Kidney (tissue), 14 donors: ENCODE data around the gene SLC22A31. TPM values are rescaled to one million over a fixed set of nuclear protein-coding genes. Genes with fewer than 3 reads are reported as not detected.
A peak's percentile ranks its signal among the peaks of the same experiment; 100 is the strongest.
"Not testable (repeated sequence)": the region's sequence is repeated elsewhere in the genome, so short reads cannot be mapped to it uniquely, and the experiment has no call there.

Experiments
- DNase-seq, 5 donors: peaks; one replicate each; pipeline ENCODE4 v3.0.0-alpha.2; 2013 to 2020
- FAIRE-seq: peaks from 2 replicates; lab custom pipeline; 2012; peaks lifted over from hg19 to GRCh38; lab: Jason Lieb, UNC
- H3K27ac ChIP-seq, 2 donors: one replicate each; pipeline ENCODE4 v1.7.0; 2013; ENCODE audit warnings: low read depth in 2 of 2, low read length in 2 of 2, inconsistent platforms in 1 of 2
- H3K27me3 ChIP-seq: one replicate; pipeline ENCODE4 v1.7.1; 2013; ENCODE audit warnings: low read length, inconsistent platforms; ENCODE audit not compliant: control insufficient read depth, insufficient read depth
- H3K36me3 ChIP-seq, 3 donors: one replicate each; pipeline versions ENCODE4 v1.7.0 to v1.7.1; 2013; ENCODE audit warnings: low read length in 3 of 3, control low read depth in 1 of 3, inconsistent platforms in 1 of 3; ENCODE audit not compliant: insufficient read depth in 3 of 3, control insufficient read depth in 2 of 3
- H3K4me1 ChIP-seq, 3 donors: one replicate each; pipeline versions ENCODE4 v1.7.0 to v1.7.1; 2013; ENCODE audit warnings: low read length in 3 of 3, inconsistent platforms in 1 of 3, low read depth in 1 of 3; ENCODE audit not compliant: control insufficient read depth in 2 of 3, insufficient read depth in 2 of 3
- H3K4me3 ChIP-seq, 3 donors: one replicate each; pipeline versions ENCODE4 v1.7.0 to v1.8.1; 2013; ENCODE audit warnings: low read length in 3 of 3, control low read depth in 1 of 3, inconsistent platforms in 1 of 3
- H3K9ac ChIP-seq, 3 donors: one replicate each; pipeline versions ENCODE4 v1.7.0 to v1.7.1; 2013; ENCODE audit warnings: low read length in 3 of 3, control low read depth in 1 of 3, inconsistent platforms in 1 of 3
- H3K9me3 ChIP-seq, 3 donors: one replicate each; pipeline versions ENCODE4 v1.7.0 to v1.7.1; 2013; ENCODE audit warnings: low read length in 3 of 3, control low read depth in 1 of 3, inconsistent platforms in 1 of 3; ENCODE audit not compliant: control insufficient read depth in 2 of 3, insufficient read depth in 1 of 3
- intact Hi-C: fragments of 100-400 bp; cut with DNase I; formaldehyde crosslinking; loops from one replicate; pipeline ENCODE4 v1.11.1; 2022
- polyA plus RNA-seq: library from polyadenylated mRNA; stranded (reverse); fragments of 350-450 nt; fragmentation: Illumina TruSeq; extraction: RNeasy Lipid Tissue Mini Kit (QIAGEN cat#74804); gene quantifications from one replicate; pipeline ENCODE4 v1.2.3, GENCODE V29; 2014; ENCODE audit warnings: low read depth, low replicate concordance; ENCODE audit not compliant: insufficient read depth
- total RNA-seq: library from RNA; stranded (reverse); fragmentation: NEBNext Ultra II Directional; extraction: Animal tissue kit (Norgen Biotek cat#: 25700); gene quantifications from one replicate; pipeline ENCODE4 v1.2.1, GENCODE V29; 2021
- TF ChIP-seq, protein P1 (sequence below): IDR thresholded peaks from 3 replicates; pipeline ENCODE4 v1.5.1; 2012; ENCODE audit warnings: mild to moderate bottlenecking, moderate library complexity, borderline replicate concordance; ENCODE audit not compliant: insufficient read depth; ENCODE audit errors: extremely low read depth
- donor health status: control.
- donor health status: control.
- donor health status: control.
- donor health status: control.
- donor health status: control.
- donor health status: DM: yes; HTN: yes; CAD: no.
- donor health status: Normal renal cell carcinoma (clear cell type).

SLC22A31 gene
- total and polyA plus RNA-seq, 2 donors from 2014 or later, result 0.47 to 1.8 TPM

DNA sequence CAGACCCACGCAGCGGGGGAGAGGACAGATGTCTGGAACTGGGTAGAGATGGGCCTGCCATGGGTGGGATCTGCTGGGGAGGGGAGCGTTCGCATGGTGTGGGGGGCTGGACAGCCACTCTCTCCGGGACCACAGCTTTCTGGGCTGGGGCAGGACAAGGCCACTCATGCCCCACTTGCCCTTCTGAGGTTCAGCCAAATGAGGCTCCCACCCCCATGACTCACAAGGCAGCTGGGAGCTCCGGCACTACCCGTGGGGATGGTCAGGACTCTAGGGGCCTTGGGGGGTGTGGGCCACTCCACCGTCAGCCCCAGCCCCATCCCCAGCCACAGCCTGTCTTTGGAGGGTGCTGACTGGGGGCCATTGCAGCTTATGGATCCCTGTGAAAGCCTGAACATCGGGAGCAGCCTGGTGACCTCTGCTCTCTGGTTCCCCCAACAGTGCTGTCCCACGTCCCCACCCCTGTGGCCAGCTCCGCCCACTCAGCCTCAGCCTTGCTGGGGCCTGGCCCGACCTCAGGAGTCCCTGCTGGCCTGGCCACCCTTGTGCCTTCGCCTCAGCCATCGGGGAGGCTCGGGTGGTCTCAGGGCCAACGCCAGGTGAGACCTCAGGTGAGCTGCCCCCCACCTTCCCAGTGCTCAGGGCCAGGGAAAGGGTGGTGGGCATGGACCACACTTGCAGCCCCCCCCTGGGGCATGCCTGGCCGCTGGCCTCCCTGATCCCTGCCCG, 33.5 kb downstream of the SLC22A31 start:
- Histone ChIP-seq H3K9me3 (no peaks in the 10 kb centered on the region), H3K36me3 (no peaks in the 10 kb centered on the region), H3K9ac (no peak overlapping the region), H3K4me1 (peaks cover 0 to 9% (median 0%) of the 10 kb centered on the region in 3 donors), H3K27me3 (no peaks in the 10 kb centered on the region), H3K4me3 (no peak overlapping the region), H3K27ac (no peak overlapping the region)
- no peak for FAIRE-seq
- TF ChIP-seq, protein P1, sequence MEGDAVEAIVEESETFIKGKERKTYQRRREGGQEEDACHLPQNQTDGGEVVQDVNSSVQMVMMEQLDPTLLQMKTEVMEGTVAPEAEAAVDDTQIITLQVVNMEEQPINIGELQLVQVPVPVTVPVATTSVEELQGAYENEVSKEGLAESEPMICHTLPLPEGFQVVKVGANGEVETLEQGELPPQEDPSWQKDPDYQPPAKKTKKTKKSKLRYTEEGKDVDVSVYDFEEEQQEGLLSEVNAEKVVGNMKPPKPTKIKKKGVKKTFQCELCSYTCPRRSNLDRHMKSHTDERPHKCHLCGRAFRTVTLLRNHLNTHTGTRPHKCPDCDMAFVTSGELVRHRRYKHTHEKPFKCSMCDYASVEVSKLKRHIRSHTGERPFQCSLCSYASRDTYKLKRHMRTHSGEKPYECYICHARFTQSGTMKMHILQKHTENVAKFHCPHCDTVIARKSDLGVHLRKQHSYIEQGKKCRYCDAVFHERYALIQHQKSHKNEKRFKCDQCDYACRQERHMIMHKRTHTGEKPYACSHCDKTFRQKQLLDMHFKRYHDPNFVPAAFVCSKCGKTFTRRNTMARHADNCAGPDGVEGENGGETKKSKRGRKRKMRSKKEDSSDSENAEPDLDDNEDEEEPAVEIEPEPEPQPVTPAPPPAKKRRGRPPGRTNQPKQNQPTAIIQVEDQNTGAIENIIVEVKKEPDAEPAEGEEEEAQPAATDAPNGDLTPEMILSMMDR, result no peak
- peak in 1 of 5 donors; percentile 82 for DNase-seq
- intact Hi-C loops, result no loop called here

DNA sequence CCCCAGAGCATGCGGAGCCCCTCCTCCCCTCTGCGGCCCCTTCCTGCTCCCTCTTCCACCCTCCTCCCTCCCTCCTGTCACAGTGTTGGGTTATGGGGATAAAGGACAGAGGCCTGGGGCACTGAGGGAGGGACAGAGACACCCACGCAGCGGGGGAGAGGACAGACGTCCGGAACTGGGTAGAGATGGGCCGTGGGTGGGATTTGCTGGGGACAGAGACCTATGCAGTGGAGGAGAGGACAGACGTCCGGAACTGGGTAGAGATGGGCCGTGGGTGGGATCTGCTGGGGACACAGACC, 34.7 kb downstream of the SLC22A31 start:
- H3K4me3 ChIP-seq, H3K9me3 ChIP-seq, H3K4me1 ChIP-seq, H3K27me3 ChIP-seq, H3K36me3 ChIP-seq, H3K27ac ChIP-seq, intact Hi-C loops, FAIRE-seq, H3K9ac ChIP-seq: not testable (repeated sequence)
- peak in 3 of 5 donors; percentile 47 to 62 (median 55) for DNase-seq

GRCh38 chr16:89164847-89165680, 35.3 kb downstream of the SLC22A31 start:
- H3K36me3 ChIP-seq, result no peaks in the 10 kb centered on the region
- H3K27me3 ChIP-seq, result no peaks in the 10 kb centered on the region
- H3K4me3 ChIP-seq, result no peak overlapping the region
- H3K9ac ChIP-seq, result no peak overlapping the region
- TF ChIP-seq, protein P1, result no peak
- peaks cover 0 to 2% (median 0%) of the 10 kb centered on the region in 3 donors for H3K4me1 ChIP-seq
- intact Hi-C loops, result no loop called here
- FAIRE-seq (no peak), DNase-seq (peak in 1 of 5 donors; percentile 45)
- no peak overlapping the region for H3K27ac ChIP-seq
- no peaks in the 10 kb centered on the region for H3K9me3 ChIP-seq

DNA sequence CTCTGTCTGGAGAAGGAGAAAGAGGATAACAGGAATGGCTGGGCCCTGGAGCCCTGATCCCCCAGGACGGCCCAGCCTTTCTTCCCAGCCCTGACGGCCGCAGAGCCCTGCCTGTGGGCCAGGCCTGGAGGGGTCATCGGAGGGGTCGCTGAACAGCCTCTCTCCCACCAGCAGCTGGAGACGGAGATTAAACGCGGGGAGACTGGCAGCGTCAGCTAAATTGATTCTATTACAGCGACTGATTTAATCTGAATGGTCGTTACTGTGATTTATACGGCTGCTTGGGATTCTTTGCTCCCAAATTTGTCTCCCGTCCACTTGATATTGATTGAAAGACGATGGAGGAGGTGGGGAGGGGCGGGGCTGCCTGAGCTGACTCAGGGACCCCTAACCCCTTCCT, 35.9 kb downstream of the SLC22A31 start:
- Histone ChIP-seq H3K27ac (no peak overlapping the region), H3K9me3 (no peaks in the 10 kb centered on the region), H3K4me1 (peaks cover 0 to 2% (median 0%) of the 10 kb centered on the region in 3 donors), H3K36me3 (no peaks in the 10 kb centered on the region), H3K4me3 (no peak overlapping the region), H3K9ac (no peak overlapping the region), H3K27me3 (no peaks in the 10 kb centered on the region)
- DNase-seq (peak; percentile 61 to 78 (median 73)), FAIRE-seq (no peak)
- intact Hi-C loops, result no loop called here
- TF ChIP-seq, protein P1, result no peak
